ENCODE data around the gene DDX24.

DDX24 gene

DNA sequence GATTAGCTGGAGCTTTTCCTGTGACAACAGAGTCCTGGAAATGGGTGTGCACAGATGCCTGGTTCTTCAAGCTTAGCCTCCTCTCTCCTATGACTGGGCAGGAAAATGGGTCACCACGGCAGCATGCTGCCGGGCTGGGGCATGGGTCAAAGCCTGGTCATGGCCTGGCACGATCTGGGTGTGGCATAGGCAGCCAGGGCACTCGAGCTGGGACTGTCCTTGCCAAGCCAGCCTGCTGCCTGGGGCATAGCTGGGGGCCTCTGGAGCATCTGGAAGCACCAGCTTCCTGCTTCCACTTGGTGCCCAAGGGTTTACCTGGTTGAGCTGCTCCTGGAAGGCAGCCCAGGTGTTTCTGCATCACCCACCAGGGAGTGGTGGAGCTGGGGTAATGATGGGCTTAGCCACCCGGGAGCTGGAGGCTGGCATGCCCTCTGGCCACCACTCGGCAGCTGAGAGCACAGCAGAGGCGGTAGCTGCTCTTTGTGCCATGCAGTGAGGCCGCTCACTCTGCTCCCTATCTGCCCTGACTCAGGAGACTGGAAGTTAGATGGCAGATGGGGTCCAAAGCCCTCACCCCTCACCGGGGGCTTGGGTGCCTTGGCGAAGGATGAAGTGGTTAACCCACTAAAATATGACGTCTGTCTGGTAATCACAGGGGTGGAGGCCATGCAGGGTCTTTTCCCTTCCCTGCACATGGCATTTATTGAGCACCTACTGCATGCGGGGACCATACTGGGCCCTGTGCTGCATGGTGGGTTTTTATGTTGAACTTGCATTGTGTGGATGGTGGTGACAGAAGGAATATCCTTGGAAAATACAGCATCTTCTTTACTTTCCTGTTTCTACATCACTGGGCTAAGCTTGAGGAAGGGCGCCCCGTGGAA, 53.2 kb downstream of the DDX24 start:
- no peak for DNase-seq

DNA sequence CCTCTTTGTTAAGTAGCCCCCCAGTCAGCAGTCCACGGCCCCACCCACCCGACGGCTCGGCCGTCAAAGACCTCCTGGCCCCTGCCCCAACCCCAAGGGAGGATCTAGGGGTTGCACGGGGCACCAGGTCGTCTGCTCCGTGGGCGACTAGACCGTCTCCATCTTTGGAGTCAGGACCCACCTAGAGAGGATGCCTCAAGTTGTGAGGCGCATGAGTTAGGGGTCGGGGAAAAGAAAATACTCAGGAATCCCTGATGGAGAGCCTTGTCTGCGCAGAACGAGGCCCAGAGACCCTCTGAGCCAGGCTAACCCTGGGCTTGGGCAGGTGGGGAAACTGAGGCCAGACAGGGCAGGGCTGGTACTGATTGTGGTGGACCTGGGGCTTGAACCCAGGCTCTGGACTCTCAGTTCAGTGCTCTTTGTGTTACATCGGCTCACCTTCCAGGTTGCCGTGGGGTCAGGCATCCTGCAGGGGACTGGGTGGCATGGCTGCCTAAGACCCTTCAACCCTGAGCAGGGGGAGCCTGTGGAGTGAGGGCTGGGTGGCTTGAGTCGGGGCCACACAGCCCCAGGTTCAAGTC, 54.0 kb downstream of the DDX24 start:
- no peak for DNase-seq

DNA sequence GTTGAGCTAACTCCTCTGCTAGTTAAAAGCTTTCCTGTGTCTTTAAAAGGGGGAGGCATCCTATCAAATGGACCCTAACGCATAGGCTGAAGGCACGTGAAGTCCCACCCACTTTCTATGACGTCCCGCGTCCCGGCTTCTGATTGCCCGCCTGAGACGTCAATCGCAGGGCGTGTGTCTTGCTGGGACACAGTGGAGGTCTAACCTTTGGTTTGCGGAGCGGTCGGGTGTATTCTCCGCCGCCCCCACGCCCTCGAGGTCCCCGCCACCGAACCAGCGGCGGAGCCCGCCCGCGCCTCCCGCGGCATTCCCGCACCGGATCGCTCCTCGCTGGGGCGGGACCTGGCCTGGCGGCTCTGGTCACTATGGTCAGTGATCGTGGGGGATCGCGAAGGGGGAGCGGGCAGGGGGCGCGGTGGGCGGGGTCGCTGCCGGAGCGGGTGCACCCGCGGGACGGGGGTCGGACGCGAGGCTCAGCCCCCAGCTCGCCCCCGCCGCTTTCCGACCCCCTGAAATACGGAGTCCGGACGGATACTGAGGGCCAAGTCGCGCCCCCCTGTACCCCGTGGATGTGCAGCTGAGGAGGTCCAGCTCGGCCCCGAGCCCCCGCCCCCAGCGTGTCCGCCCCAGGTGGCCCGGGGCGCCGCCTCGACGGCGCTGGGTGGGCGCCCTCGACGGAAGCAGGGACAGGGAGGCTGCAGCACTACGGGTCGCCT, 54.7 kb downstream of the DDX24 start, which contains the start of gene OTUB2:
OTUB2 (plus strand) TSS at position 168 of the 716 bp plus-strand sequence; CDS start at position 366, 198 bp downstream.
- DNase-seq: peak; percentile 97

DNA sequence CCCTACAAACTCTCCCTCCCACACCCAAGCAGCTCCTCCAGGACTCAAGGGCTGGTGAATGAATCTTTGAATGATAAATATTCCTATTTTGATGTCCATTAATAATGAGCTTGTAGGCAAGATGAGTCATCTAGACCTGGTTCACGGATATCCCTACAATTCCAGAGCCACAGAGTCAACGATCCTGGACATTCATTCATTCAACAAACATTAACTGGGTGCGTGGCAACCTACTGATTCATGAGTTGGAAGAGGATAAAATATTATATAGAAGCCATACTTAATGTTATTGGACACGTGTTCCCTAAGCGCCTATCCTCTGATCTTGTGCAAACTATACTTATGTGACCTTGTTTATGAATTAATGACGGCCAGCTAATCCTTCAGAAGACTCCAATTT, 55.3 kb downstream of the DDX24 start:
- DNase-seq: no peak

DNA sequence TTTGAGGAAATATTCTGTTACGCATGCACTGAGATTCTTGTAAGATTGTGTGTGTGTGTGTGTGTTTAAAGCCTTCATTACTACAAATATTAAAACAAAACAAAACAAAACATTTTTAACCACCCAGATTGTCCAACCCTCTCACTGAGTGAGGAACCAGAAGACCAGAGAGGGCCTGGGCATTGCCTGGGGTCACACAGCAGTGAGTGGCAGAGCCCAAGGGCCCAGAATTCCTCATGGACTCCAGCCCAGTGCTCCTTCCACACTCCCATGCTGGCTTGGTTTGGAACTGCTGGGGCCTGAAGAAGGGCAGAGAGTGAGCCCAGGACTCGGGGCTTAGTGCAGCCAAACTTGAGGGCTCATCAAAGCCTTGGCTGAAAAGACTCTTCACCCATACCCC, 56.5 kb downstream of the DDX24 start:
- no peak for DNase-seq

DNA sequence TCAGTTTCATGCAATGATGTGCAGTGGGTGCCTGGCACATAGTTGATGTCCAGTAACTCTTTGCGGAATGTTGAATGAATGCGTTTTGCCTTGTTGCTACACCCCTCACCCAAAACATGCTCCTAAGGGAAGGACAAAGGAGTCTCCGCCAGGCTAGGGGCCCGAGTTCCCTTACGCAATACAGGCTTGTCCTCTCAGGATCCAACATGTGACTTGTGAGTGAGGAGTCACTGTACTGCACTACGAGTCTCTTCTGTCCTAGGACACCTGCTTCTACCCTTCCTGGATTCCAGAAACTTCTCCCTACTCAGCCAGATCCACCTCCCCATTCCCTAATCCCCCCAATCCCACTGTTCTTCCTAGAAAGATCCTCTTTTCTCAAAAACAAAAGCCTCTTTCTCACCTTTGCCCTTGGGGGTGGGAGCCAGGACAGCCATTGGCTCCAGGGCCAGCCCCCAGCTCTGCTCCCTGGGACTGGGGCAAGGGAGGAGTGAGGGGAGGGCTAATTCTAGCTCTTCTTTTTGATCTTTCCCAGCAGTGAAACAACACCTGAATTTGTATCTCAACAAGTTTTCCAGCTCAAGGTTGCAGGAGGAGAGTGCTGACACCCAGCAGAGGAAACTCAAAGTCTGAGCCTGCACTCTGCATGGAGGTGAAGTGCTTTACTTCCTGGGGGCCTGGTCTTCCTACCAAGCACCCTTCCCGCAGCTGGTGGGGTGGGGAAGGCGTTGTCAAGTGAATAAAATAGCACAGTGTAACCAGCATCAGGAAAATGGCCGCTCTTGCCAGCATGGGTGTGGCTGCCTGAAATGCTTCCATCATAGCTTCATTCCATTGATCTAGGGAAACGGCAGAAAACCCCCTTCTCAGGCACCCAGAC, 58.2 kb downstream of the DDX24 start:
- no peak for DNase-seq

DNA sequence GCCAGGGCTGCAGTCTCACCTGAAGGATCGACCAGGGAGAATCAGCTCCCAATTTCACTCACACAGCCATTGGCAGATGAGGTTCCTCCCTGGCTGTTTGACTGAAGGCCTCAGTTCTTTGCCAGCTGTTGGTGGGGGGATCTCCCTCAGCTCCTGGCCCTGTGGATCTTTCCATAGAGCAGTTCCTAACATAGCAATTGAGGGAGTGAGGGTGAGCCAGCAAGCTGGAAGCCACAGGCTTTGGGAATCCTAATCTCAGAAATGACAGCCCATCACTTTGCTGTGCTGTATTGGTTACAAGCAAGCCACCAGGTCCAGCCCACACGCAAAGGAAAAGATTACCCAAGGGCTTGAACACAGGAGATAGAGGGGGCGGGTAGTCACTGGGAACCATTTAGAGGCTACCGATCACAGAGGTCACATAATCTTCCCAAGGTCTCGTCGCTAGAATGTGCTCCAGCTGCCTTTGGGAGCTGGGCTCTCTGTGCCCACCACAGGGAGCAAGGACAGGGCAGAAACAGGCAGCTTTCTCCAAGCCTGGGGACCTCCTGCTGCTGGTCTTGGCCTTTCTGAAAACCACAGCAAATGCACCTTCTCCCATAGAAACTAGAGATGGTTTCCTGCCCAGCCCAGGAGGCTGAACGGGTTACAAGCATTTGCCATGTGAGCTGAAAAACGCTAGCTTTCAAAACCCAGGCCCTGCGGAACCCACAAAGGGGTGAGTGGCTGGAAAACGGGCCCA, 59.4 kb downstream of the DDX24 start:
- no peak for DNase-seq

DNA sequence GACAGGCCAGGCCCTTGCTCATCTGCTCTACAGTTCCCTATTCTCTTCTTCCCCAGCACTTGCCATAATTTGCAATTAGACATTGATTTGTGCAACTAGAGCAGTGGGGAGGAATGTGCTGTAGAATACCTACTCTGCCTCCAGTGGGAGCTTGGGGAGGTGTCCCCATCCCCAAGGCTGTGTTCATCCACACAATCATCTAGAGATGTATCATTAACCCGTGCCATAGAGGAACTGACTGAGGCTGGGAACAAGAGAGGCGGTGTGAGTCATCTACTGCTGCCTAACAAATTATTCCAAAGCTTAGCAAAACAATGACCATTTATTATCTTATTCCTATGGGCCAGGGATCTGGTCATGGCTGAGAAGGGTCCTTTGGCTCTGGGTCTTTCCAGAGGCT, 60.0 kb downstream of the DDX24 start:
- DNase-seq: no peak

DNA sequence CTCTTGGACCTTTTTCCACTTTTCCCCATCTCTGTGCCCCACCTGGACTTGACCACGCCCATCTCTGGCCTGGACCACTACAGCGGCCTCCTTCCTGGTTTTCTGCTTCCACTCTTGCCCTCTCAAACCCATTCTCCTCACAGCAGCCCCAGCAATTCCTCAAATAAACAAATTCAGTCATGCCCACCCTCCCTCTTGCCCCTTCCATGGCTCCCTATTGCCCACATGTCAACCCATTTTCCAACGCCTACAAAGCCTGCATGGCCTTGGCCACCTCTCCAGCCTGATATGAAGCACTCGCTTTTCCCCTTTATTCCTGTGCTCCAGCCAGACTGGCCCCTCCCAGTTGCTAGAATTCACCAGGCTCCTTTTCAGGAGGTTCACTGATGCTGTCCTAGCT, 60.7 kb downstream of the DDX24 start:
- no peak for DNase-seq

DNA sequence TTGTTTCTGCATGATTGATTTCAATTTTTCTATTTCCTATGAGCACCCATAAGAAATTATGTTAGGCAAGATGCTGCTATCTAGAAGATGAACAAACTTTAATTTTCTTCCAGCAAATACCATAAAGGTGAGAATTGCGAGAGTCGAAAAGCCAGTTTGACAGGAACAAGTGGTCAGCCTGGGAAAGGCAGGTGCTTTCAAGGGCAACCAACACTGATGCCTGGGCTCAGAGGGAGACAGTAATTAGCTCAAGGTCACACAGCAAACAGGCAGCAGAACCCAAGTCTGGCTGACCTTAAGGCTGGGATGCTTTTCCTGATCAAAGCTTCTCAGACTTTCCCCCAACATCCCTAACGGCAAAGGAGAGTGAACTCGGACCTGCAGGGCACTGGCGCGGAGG, 61.7 kb downstream of the DDX24 start:
- no peak for DNase-seq

DNA sequence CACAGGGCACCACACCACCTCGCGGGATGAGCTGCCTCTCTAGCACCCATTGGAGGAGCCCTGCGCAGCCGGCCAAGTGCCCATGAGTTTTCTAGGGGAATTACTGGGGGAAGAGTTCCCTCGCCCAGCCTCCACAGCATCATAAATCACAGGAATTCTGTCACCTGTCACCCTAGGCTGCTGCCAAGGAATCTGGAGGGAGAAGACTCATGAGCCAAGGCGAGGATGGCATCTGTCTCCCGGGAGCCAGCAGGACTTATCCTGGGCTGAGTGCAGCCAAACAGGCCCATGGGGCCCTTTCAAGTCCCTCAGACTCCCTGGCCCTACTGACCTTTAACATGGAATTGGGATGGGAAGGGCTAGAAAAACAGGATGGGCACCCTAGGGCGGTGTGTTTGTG, 62.7 kb downstream of the DDX24 start:
- peak; percentile 37 for DNase-seq

DNA sequence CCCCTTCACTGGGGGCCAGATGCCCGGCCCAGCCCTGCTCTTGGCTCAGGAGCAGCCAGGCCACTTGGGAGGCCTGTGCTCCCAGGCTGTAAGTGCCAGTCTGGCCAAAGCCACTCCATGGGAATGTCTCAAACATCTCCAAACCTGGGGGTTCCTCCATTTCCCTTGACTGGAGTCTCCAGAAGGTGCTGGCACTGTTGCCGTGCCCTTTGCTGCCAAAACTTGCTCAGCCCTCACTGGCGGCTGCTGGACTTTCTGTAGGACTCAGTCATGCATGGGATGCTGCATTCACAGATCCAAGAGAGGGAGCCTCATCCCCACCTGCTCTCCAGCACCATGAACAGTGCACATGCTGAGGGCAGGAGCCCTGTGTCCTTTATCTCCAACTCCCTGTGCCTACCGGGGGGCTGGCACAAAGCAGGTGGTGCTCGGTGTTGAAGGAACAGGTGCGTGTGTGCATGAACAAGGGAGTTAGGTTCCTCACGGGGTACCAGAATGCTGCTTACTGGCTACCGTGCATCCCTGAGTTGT, 64.5 kb downstream of the DDX24 start:
- peak; percentile 7 for DNase-seq

DNA sequence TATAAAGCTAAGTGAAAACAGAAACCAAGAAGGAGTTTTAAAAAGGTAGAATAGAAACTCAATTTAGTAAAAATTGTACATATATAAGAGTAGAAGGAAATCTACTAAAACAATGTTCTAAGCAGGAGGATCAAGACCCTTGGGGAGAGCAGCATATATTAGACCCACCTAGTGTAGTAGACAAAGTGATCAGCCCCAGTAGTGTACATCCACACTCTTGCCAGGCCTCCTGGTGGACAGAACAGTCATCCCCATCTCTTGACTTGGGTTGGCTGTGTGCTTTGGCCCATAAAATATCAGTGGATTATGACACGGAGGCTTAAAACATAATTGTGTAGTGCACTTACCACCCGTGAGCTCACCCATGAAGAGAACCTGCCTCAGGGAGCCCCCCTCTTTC, 65.8 kb downstream of the DDX24 start:
- DNase-seq: no peak

DNA sequence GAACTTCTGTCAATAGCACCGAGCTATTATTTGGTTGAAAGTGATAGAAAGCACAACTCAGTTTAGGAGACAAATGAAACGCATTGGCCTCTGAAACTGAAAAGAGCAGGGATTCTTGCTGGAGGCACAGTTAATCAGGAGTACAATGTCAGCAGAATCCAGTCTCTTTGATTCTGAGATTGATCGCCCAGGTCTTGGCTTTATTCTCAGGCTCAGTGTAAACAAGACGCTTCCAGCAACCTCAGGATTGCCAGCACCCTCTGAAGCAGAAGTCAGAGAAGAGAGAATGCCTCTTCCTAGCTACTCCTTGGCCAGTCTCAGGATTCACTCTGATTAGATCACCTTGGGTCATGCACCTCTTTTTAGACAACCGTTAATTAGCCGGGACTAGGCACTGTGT, 66.6 kb downstream of the DDX24 start:
- DNase-seq: no peak

DNA sequence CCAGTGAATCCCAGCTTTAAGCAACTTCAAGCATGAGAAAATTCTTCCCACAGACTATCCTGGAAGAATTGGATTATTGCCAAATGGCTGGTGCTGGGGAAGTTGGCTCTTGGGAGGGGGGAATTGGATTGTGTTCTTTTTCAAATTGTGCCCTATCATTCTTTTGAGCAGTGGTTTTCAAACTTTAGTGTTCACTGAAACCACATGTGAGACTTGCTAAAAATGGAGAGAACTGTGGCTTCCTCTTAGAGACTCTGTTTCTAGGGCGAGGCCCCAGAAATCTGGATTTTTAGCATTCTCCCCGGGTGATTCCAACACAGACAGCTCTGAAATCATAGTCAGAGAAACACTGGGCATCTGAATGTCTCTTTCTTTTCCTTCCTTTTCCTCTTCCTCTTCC, 69.2 kb downstream of the DDX24 start:
- DNase-seq: no peak

DNA sequence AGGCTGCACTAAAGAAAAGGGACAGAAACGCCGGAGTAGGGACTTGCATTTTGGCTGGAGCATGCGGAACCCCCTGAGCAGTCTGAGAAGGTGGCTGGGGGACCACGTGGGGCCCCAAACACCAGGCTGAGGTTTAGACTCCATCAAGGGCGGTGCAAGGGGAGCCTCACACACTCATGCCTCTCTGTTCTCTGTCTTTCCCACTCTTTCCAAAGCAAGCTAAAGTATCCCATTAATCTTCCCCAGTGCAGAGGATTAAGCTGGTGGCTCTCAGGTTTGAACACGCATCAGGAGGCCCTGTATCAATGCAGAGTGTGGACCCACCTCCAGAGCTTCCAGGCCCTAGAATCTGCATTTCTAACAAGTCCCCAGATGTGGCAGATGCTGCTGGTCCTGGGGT, 70.4 kb downstream of the DDX24 start:
- no peak for DNase-seq

DNA sequence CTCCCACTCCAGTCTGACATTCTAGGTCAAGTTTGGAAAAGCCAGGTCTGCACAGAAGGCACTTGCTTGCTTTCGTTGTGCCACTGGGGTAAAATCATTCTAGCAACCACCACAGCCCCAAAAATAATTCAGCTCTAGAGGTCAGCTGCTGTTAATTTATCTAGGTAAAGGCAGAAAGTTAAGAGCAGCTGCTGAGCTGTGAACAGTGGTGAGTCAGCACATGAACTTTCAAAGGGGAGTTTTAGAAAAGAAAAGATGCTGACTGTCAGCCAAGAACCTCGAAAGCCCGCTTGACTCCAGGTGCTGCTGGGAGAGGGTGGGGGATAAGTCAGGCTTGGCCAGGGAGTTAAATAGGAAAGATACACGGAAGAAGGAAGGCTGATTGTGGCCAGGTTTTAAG, 71.2 kb downstream of the DDX24 start:
- no peak for DNase-seq

DNA sequence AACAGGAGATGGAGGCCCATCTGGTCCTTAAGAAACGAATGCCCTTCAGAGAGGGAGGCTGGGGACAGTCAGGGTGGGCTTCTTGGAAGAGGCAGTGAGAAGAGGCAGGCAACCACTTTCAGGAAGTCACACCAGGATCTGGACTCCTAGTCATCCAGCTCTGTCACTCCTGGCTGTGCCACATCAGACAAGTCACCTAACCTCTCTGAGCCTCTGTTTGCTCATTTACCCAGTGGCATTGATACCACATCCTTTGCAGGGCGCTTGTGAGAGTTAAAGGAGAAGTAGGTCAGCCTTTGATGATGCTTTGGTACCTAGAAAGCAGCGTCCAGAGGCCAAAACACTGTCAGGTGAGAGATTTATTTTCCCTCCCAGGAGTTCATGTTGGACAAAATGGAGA, 72.8 kb downstream of the DDX24 start:
- DNase-seq: no peak

DNA sequence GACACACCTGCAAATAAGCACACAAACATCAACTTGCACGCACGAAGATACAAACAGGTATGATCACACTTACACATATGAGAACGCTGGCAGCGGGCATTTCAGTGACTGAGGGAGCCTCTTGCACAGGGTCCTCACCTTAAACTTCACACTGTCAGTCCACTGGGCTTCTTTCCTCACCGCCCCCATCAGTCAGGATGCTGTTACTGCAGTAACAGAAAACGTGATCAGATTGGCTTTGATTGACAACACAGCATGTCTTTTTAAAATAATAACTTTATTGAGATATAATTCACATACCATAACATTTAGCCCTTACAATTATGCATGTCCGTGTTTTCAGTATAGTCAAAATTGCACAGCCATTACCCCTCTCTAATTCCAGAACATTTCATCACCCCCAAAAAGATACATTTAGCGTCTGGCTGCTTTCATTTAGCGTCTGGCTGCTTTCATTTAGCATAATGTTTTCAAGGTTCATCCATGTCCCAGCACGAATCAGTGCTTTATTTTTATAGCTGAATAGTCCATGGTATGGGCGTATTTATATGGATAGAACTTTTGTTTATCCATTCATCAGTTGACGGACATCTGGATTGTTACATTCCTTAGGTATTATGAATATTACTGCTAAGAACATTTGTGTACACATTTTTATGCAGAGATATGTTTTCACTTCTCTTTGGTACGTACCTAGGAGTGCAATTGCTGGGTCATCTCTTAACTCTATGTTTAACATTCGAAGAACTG, 75.5 kb downstream of the DDX24 start:
- no peak for DNase-seq

DNA sequence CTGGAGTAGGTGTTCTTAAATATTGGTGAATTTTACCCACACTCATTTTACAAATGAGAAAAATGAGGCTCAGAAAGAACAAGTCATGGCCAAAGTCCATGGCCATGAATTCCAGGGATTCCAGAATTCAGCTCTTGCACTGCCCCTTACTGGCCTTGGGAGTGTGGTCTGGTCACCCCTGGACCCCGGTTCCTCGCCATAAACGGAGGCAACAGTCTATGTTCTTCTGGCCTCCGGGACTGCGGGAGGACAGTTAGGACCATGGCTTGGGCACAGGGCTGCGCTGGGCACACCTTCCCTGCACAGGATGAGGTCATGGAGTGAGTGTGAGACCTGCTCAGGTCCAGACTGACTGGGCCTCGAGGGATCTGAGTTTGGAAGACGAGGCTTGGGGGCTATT, 77.0 kb downstream of the DDX24 start:
- DNase-seq: no peak

DNA sequence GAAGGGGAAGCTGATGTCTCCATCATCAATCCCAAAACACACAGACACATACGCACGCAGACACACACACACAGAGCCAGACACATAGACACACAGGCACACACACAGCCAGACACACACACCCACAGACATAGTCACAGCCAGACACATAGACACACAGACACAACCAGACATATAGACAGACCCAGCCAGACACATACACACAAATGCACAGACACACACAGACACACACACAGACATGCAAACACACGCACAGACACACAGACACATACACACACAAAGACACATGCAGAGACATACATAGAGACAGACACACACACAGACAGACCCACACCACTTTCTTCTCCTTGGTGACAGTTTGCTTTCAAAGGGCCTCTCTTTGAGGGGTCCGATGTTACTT, 77.6 kb downstream of the DDX24 start:
- DNase-seq: no peak
